Stimulated activated CD8-positive, alpha-beta memory T cell treated with anti-CD3 and anti-CD28 coated beads, Interleukin-7, amount 100 ng/mL, for 24 hours (primary cell): ENCODE data around the gene RNF208.

Source experiments
- DNase-seq: peaks from one replicate; pipeline ENCODE4 v3.0.0-alpha.2; 2020; ENCODE audit warnings: low read depth

The RNF208 gene

GRCh38 chr9:137191691-137192447 lies 30.2 kb downstream of the RNF208 start:
- no peak for DNase-seq

- no peak for DNase-seq
Observed at GRCh38 chr9:137191245-137191644, 30.8 kb downstream of the RNF208 start.

- no peak for DNase-seq
Observed at GRCh38 chr9:137190315-137190856, 31.7 kb downstream of the RNF208 start.

- DNase-seq, result no peak
Observed at GRCh38 chr9:137189297-137190295, 32.4 kb downstream of the RNF208 start.

- DNase-seq, result peak; percentile 88
Observed at GRCh38 chr9:137188490-137189296, 33.3 kb downstream of the RNF208 start, which contains the start of the genes ANAPC2 and SSNA1. ANAPC2 (minus strand) TSS chr9:137188560; CDS start chr9:137188532, 28 bp downstream. SSNA1 (plus strand) TSS chr9:137188676; CDS start chr9:137188727, 51 bp downstream.

- no peak for DNase-seq
Observed at GRCh38 chr9:137188086-137188489, 34.0 kb downstream of the RNF208 start.

- no peak for DNase-seq
Observed at GRCh38 chr9:137187386-137187785, 34.7 kb downstream of the RNF208 start.

- no peak for DNase-seq
Observed at GRCh38 chr9:137186385-137186784, 35.7 kb downstream of the RNF208 start.

- DNase-seq, result no peak
Observed at GRCh38 chr9:137185921-137186320, 36.1 kb downstream of the RNF208 start.

GRCh38 chr9:137184881-137185660 lies 37.0 kb downstream of the RNF208 start:
- DNase-seq, result no peak

GRCh38 chr9:137183980-137184595 lies 38.0 kb downstream of the RNF208 start:
- DNase-seq, result no peak

- DNase-seq, result no peak
Observed at GRCh38 chr9:137182836-137183235, 39.2 kb downstream of the RNF208 start.

GRCh38 chr9:137181680-137182079 lies 40.4 kb downstream of the RNF208 start:
- no peak for DNase-seq

GRCh38 chr9:137180491-137180890 lies 41.5 kb downstream of the RNF208 start:
- DNase-seq, result no peak

- DNase-seq, result no peak
Observed at GRCh38 chr9:137179761-137180160, 42.3 kb downstream of the RNF208 start.

GRCh38 chr9:137178939-137179630 lies 43.0 kb downstream of the RNF208 start:
- DNase-seq, result no peak

- DNase-seq, result no peak
Observed at GRCh38 chr9:137178201-137178938, 43.7 kb downstream of the RNF208 start.

GRCh38 chr9:137176302-137177182 lies 45.5 kb downstream of the RNF208 start:
- DNase-seq, result no peak
